Activated T-cell treated with anti-CD3 and anti-CD28 coated beads, Interleukin-2, amount 50 U/mL, for 24 hours (primary cell): ENCODE measurements around the gene ALDH16A1.

Source experiments
- DNase-seq: peaks from one replicate; pipeline ENCODE4 v3.0.0-alpha.2; 2020
- H3K27ac Mint-ChIP-seq: 2 replicates; pipeline ENCODE4 v1.8.0; 2020; ENCODE audit warnings: mild to moderate bottlenecking, mixed read lengths
- H3K27me3 Mint-ChIP-seq: 2 replicates; pipeline ENCODE4 v1.8.0; 2020; ENCODE audit warnings: mixed read lengths
- H3K36me3 Mint-ChIP-seq: 2 replicates; pipeline ENCODE4 v1.8.0; 2020; ENCODE audit warnings: low read depth, mixed read lengths
- H3K4me1 Mint-ChIP-seq: 2 replicates; pipeline ENCODE4 v1.8.0; 2020; ENCODE audit warnings: low read depth, mixed read lengths
- H3K4me3 Mint-ChIP-seq: 2 replicates; pipeline ENCODE4 v1.8.0; 2020; ENCODE audit warnings: mild to moderate bottlenecking, moderate library complexity, mixed read lengths
- H3K9me3 Mint-ChIP-seq: 2 replicates; pipeline ENCODE4 v1.8.0; 2020; ENCODE audit warnings: mixed read lengths

The ALDH16A1 gene

GRCh38 chr19:49430678-49431329 lies 22.2 kb upstream of the ALDH16A1 start:
- DNase-seq, result no peak
- H3K27ac Mint-ChIP-seq, result no peak overlapping the region
- peaks cover 38% of the 10 kb centered on the region for H3K4me1 Mint-ChIP-seq
- H3K4me3 Mint-ChIP-seq, result no peak overlapping the region
- H3K27me3 Mint-ChIP-seq, result peaks cover 94% of the 10 kb centered on the region
- H3K9me3 Mint-ChIP-seq, result no peaks in the 10 kb centered on the region
- no peaks in the 10 kb centered on the region for H3K36me3 Mint-ChIP-seq

GRCh38 chr19:49431330-49431749 lies 21.7 kb upstream of the ALDH16A1 start:
- Mint-ChIP-seq H3K27me3 (peaks cover 94% of the 10 kb centered on the region), H3K36me3 (no peaks in the 10 kb centered on the region), H3K9me3 (no peaks in the 10 kb centered on the region), H3K4me1 (peaks cover 40% of the 10 kb centered on the region), H3K4me3 (no peak overlapping the region), H3K27ac (no peak overlapping the region)
- DNase-seq, result no peak

- Mint-ChIP-seq H3K4me1 (peaks cover 38% of the 10 kb centered on the region), H3K4me3 (no peak overlapping the region), H3K27me3 (peaks cover 94% of the 10 kb centered on the region), H3K9me3 (no peaks in the 10 kb centered on the region), H3K36me3 (no peaks in the 10 kb centered on the region), H3K27ac (no peak overlapping the region)
- DNase-seq, result no peak
These were observed 20.6 kb upstream of the ALDH16A1 start for GRCh38 chr19:49432141-49433073.

GRCh38 chr19:49433240-49433901 lies 19.7 kb upstream of the ALDH16A1 start:
- Mint-ChIP-seq H3K27me3 (peaks cover 96% of the 10 kb centered on the region), H3K27ac (no peak overlapping the region), H3K4me3 (peak overlapping the region; percentile 6), H3K36me3 (no peaks in the 10 kb centered on the region), H3K9me3 (no peaks in the 10 kb centered on the region), H3K4me1 (peaks cover 31% of the 10 kb centered on the region)
- DNase-seq, result no peak

- Mint-ChIP-seq H3K27me3 (peaks cover 96% of the 10 kb centered on the region), H3K27ac (no peak overlapping the region), H3K4me1 (peaks cover 24% of the 10 kb centered on the region), H3K36me3 (no peaks in the 10 kb centered on the region), H3K4me3 (no peak overlapping the region), H3K9me3 (no peaks in the 10 kb centered on the region)
- DNase-seq, result no peak
These were observed 18.0 kb upstream of the ALDH16A1 start for GRCh38 chr19:49434907-49435583.

GRCh38 chr19:49435670-49436069 lies 17.4 kb upstream of the ALDH16A1 start:
- H3K4me3 Mint-ChIP-seq, result no peak overlapping the region
- DNase-seq, result no peak
- peaks cover 96% of the 10 kb centered on the region for H3K27me3 Mint-ChIP-seq
- H3K36me3 Mint-ChIP-seq, result no peaks in the 10 kb centered on the region
- H3K27ac Mint-ChIP-seq, result no peak overlapping the region
- H3K9me3 Mint-ChIP-seq, result no peaks in the 10 kb centered on the region
- peaks cover 25% of the 10 kb centered on the region for H3K4me1 Mint-ChIP-seq

- Mint-ChIP-seq H3K4me1 (peaks cover 28% of the 10 kb centered on the region), H3K4me3 (no peak overlapping the region), H3K27me3 (peaks cover 93% of the 10 kb centered on the region), H3K9me3 (no peaks in the 10 kb centered on the region), H3K27ac (no peak overlapping the region), H3K36me3 (no peaks in the 10 kb centered on the region)
- peak; percentile 73 for DNase-seq
These were observed 16.5 kb upstream of the ALDH16A1 start for GRCh38 chr19:49436381-49437017.

GRCh38 chr19:49437231-49437630 lies 15.8 kb upstream of the ALDH16A1 start:
- Mint-ChIP-seq H3K27me3 (peaks cover 95% of the 10 kb centered on the region), H3K36me3 (no peaks in the 10 kb centered on the region), H3K9me3 (no peaks in the 10 kb centered on the region), H3K27ac (no peak overlapping the region), H3K4me1 (peaks cover 32% of the 10 kb centered on the region), H3K4me3 (no peak overlapping the region)
- no peak for DNase-seq

GRCh38 chr19:49438261-49438660 lies 14.8 kb upstream of the ALDH16A1 start:
- Mint-ChIP-seq H3K27me3 (peaks cover 91% of the 10 kb centered on the region), H3K9me3 (no peaks in the 10 kb centered on the region), H3K27ac (no peak overlapping the region), H3K4me1 (peaks cover 30% of the 10 kb centered on the region), H3K4me3 (no peak overlapping the region), H3K36me3 (no peaks in the 10 kb centered on the region)
- no peak for DNase-seq

- Mint-ChIP-seq H3K9me3 (no peaks in the 10 kb centered on the region), H3K27ac (no peak overlapping the region), H3K4me1 (peaks cover 34% of the 10 kb centered on the region), H3K27me3 (peaks cover 76% of the 10 kb centered on the region), H3K36me3 (no peaks in the 10 kb centered on the region), H3K4me3 (no peak overlapping the region)
- DNase-seq, result no peak
These were observed 13.2 kb upstream of the ALDH16A1 start for GRCh38 chr19:49439836-49440235.

- Mint-ChIP-seq H3K27me3 (peaks cover 68% of the 10 kb centered on the region), H3K4me3 (no peak overlapping the region), H3K9me3 (no peaks in the 10 kb centered on the region), H3K36me3 (no peaks in the 10 kb centered on the region), H3K27ac (no peak overlapping the region), H3K4me1 (peaks cover 37% of the 10 kb centered on the region)
- DNase-seq, result no peak
These were observed 12.4 kb upstream of the ALDH16A1 start for GRCh38 chr19:49440439-49441209.

- peaks cover 31% of the 10 kb centered on the region for H3K4me1 Mint-ChIP-seq
- no peak within 1 kb of the TSS for H3K27ac Mint-ChIP-seq
- H3K9me3 Mint-ChIP-seq, result no peaks in the 10 kb centered on the region
- DNase-seq, result peak; percentile 65
- peaks cover 60% of the 10 kb centered on the region for H3K27me3 Mint-ChIP-seq
- peak within 1 kb of the TSS; percentile 79 for H3K4me3 Mint-ChIP-seq
- H3K36me3 Mint-ChIP-seq, result peaks cover 6% of the 10 kb centered on the region
These were observed 11.6 kb upstream of the ALDH16A1 start, which contains the start of gene SLC17A7 for GRCh38 chr19:49441210-49441959. TSS of gene SLC17A7 (minus strand) at chr19:49441527. CDS start at chr19:49441379, 148 bp downstream.

GRCh38 chr19:49441960-49442350 lies 11.1 kb upstream of the ALDH16A1 start:
- no peak for DNase-seq
- peaks cover 12% of the 10 kb centered on the region for H3K36me3 Mint-ChIP-seq
- no peaks in the 10 kb centered on the region for H3K9me3 Mint-ChIP-seq
- peaks cover 55% of the 10 kb centered on the region for H3K27me3 Mint-ChIP-seq
- H3K4me3 Mint-ChIP-seq, result peak overlapping the region; percentile 79
- H3K4me1 Mint-ChIP-seq, result peaks cover 33% of the 10 kb centered on the region
- no peak overlapping the region for H3K27ac Mint-ChIP-seq
